ENCODE data around the gene RASGRP1. TPM values are rescaled to one million over a fixed set of nuclear protein-coding genes. Genes with fewer than 3 reads are reported as not detected.

Gene RASGRP1
- polyA plus RNA-seq, 1 donor (not counting 4 experiments of a cell fraction or from before 2014, with no cell fraction given): 0.28 TPM

- Histone ChIP-seq H3K9me1 (ENCODE audit: control insufficient read depth, extremely low read depth, insufficient read depth, low read length) (no peaks in the 10 kb centered on the region), H4K20me1 (ENCODE audit: control insufficient read depth, extremely low read depth, insufficient read depth, low read length) (no peaks in the 10 kb centered on the region), H3K79me2 (ENCODE audit: control insufficient read depth, insufficient read depth, low read length) (no peaks in the 10 kb centered on the region), H3K4me1 (ENCODE audit: control insufficient read depth, extremely low read depth, insufficient read depth, low read length) (no peaks in the 10 kb centered on the region), H3K27me3 (ENCODE audit: control insufficient read depth, extremely low read depth, insufficient read depth, low read length) (no peaks in the 10 kb centered on the region), H3K27ac (ENCODE audit: control insufficient read depth, insufficient read depth, low read length) (no peak overlapping the region), H3K4me2 (ENCODE audit: control insufficient read depth, extremely low read depth, insufficient read depth, low read depth, low read length) (no peak overlapping the region), H3K9me3 (ENCODE audit: control insufficient read depth, low read depth, low read length) (no peaks in the 10 kb centered on the region), H3K9ac (ENCODE audit: control insufficient read depth, extremely low read depth, insufficient read depth, low read length) (no peak overlapping the region), H3K4me3 (ENCODE audit: control insufficient read depth in 2 of 3, extremely low read depth in 1 of 3, insufficient read depth in 2 of 3, low read depth in 1 of 3, low read length in 3 of 3) (no peak overlapping the region), H2AFZ (ENCODE audit: control insufficient read depth, low read length) (no peak overlapping the region), H3K36me3 (ENCODE audit: control insufficient read depth in 2 of 2, extremely low read depth in 1 of 2, insufficient read depth in 2 of 2, low read length in 2 of 2) (peaks cover 6 to 14% of the 10 kb centered on the region in 2 experiments)
- no peak for FAIRE-seq
- TF ChIP-seq EZH2 (IDR thresholded peaks at IDR 0.05; ENCODE audit: low read length) (no peak), CTCF (optimal IDR thresholded peaks at IDR 0.05 in 1 of 3, IDR thresholded peaks at IDR 0.05 in 1 of 3, conservative IDR thresholded peaks at IDR 0.05 in 1 of 3; ENCODE audit: extremely low read depth in 1 of 3, insufficient read depth in 2 of 3, low read length in 3 of 3) (no peak)
- no peak for DNase-seq (ENCODE audit: low read depth, low spot score)
- dilution Hi-C loops (cut with MboI; ENCODE audit: extremely low pct_ligation_motif_present, low sequenced_read_pairs): no loop called here
These were observed 92.6 kb downstream of the RASGRP1 start for GRCh38 chr15:38471974-38472373.

GRCh38 chr15:38470816-38471215 is 93.8 kb downstream of the RASGRP1 start:
- Histone ChIP-seq H3K9me3 (ENCODE audit: control insufficient read depth, low read depth, low read length) (no peaks in the 10 kb centered on the region), H3K27me3 (ENCODE audit: control insufficient read depth, extremely low read depth, insufficient read depth, low read length) (no peaks in the 10 kb centered on the region), H3K79me2 (ENCODE audit: control insufficient read depth, insufficient read depth, low read length) (no peaks in the 10 kb centered on the region), H3K4me3 (ENCODE audit: control insufficient read depth in 2 of 3, extremely low read depth in 1 of 3, insufficient read depth in 2 of 3, low read depth in 1 of 3, low read length in 3 of 3) (no peak overlapping the region), H3K9ac (ENCODE audit: control insufficient read depth, extremely low read depth, insufficient read depth, low read length) (no peak overlapping the region), H4K20me1 (ENCODE audit: control insufficient read depth, extremely low read depth, insufficient read depth, low read length) (no peaks in the 10 kb centered on the region), H3K4me1 (ENCODE audit: control insufficient read depth, extremely low read depth, insufficient read depth, low read length) (no peaks in the 10 kb centered on the region), H3K27ac (ENCODE audit: control insufficient read depth, insufficient read depth, low read length) (no peak overlapping the region), H3K36me3 (ENCODE audit: control insufficient read depth in 2 of 2, extremely low read depth in 1 of 2, insufficient read depth in 2 of 2, low read length in 2 of 2) (peaks cover 6 to 14% of the 10 kb centered on the region in 2 experiments), H3K4me2 (ENCODE audit: control insufficient read depth, extremely low read depth, insufficient read depth, low read depth, low read length) (no peak overlapping the region), H2AFZ (ENCODE audit: control insufficient read depth, low read length) (no peak overlapping the region), H3K9me1 (ENCODE audit: control insufficient read depth, extremely low read depth, insufficient read depth, low read length) (no peaks in the 10 kb centered on the region)
- DNase-seq (ENCODE audit: low read depth, low spot score) (no peak), FAIRE-seq (no peak)
- TF ChIP-seq CTCF (optimal IDR thresholded peaks at IDR 0.05 in 1 of 3, IDR thresholded peaks at IDR 0.05 in 1 of 3, conservative IDR thresholded peaks at IDR 0.05 in 1 of 3; ENCODE audit: extremely low read depth in 1 of 3, insufficient read depth in 2 of 3, low read length in 3 of 3): no peak
- dilution Hi-C loops (cut with MboI; ENCODE audit: extremely low pct_ligation_motif_present, low sequenced_read_pairs): no loop called here

All from keratinocyte (primary cell).